HepG2 (cell line): ENCODE data around the gene ACP1. TPM values are rescaled to one million over a fixed set of nuclear protein-coding genes. Genes with fewer than 3 reads are reported as not detected.
A peak's percentile ranks its signal among the peaks of the same experiment; 100 is the strongest.

ENCODE experiments used
- EP300 ChIP-seq, 3 experiments: sonication (generic) in 1 of 3; formaldehyde crosslinking in 1 of 3; IDR thresholded peaks; 2 replicates each; pipeline versions ENCODE4 v1.5.1 to v1.6.1; 2011 to 2020; ENCODE audit warnings: low read depth in 2 of 3, low read length in 2 of 3, borderline replicate concordance in 1 of 3, improper control_type of control experiment in 1 of 3, mild to moderate bottlenecking in 1 of 3, missing genetic modification reagents in 1 of 3, moderate library complexity in 1 of 3
- GMEB1 ChIP-seq: sonication (generic); formaldehyde crosslinking; IDR thresholded peaks from 2 replicates; pipeline ENCODE4 v1.5.1; 2020; ENCODE audit warnings: missing genetic modification reagents, mild to moderate bottlenecking, borderline replicate concordance
- TFAP4 ChIP-seq: sonication (generic); IDR thresholded peaks from 2 replicates; pipeline ENCODE4 v1.6.1; 2016; ENCODE audit warnings: low read depth, borderline replicate concordance
- ZFP37 ChIP-seq: sonication (generic); formaldehyde crosslinking; IDR thresholded peaks from 2 replicates; pipeline ENCODE4 v1.4.0; 2020; ENCODE audit warnings: missing genetic modification reagents, borderline replicate concordance
- ZNF17 ChIP-seq: sonication (generic); formaldehyde crosslinking; IDR thresholded peaks from 2 replicates; pipeline ENCODE4 v1.5.0; 2020; ENCODE audit warnings: mild to moderate bottlenecking, missing genetic modification reagents
- ZNF232 ChIP-seq: sonication (generic); formaldehyde crosslinking; IDR thresholded peaks from 2 replicates; pipeline ENCODE4 v1.4.0; 2020; ENCODE audit warnings: missing genetic modification reagents, borderline replicate concordance
- ZNF318 ChIP-seq: sonication (generic); formaldehyde crosslinking; IDR thresholded peaks from 2 replicates; pipeline ENCODE4 v1.4.0; 2020; ENCODE audit warnings: mild to moderate bottlenecking, missing genetic modification reagents
- ZNF362 ChIP-seq: sonication (generic); formaldehyde crosslinking; IDR thresholded peaks from 2 replicates; pipeline ENCODE4 v1.4.0; 2020; ENCODE audit warnings: missing genetic modification reagents, mild to moderate bottlenecking, borderline replicate concordance
- ZNF546 ChIP-seq: sonication (generic); formaldehyde crosslinking; conservative IDR thresholded peaks from 2 replicates; pipeline ENCODE4 v1.8.1; 2023; ENCODE audit warnings: mild to moderate bottlenecking, missing genetic modification reagents
- polyA plus RNA-seq, 8 experiments: library from polyadenylated mRNA; depleted of rRNA in 3 of 8; stranded (reverse) in 7 of 8; unstranded in 1 of 8; fragments of >200 nt; fragmentation: Illumina TruSeq in 4 of 8; extraction: Trizol in 4 of 8; gene quantifications; 2 replicates each; pipeline versions ENCODE4 v1.2.1 to v1.2.3, GENCODE V29; 2011 to 2016; ENCODE audit warnings: low read depth in 4 of 8, missing spikeins in 1 of 8, mixed read lengths in 1 of 8; ENCODE audit not compliant: insufficient read depth in 1 of 8
- total RNA-seq, 5 experiments: library from RNA; depleted of rRNA; stranded (reverse); fragments of >200 nt; fragmentation: Illumina TruSeq; extraction: Trizol; gene quantifications; 2 replicates each; pipeline ENCODE4 v1.2.3, GENCODE V29; 2016; ENCODE audit warnings: low read depth in 1 of 5
- TF ChIP-seq, protein P1 (sequence below): sonication (generic); formaldehyde crosslinking; IDR thresholded peaks from 2 replicates; pipeline ENCODE4 v1.4.0; 2020; ENCODE audit warnings: missing genetic modification reagents

ACP1 gene
- total and polyA plus RNA-seq, 2 of the 13 experiments (the other 11 are each of a cell fraction or from before 2014, with no cell fraction given) = 246 to 348 TPM

DNA sequence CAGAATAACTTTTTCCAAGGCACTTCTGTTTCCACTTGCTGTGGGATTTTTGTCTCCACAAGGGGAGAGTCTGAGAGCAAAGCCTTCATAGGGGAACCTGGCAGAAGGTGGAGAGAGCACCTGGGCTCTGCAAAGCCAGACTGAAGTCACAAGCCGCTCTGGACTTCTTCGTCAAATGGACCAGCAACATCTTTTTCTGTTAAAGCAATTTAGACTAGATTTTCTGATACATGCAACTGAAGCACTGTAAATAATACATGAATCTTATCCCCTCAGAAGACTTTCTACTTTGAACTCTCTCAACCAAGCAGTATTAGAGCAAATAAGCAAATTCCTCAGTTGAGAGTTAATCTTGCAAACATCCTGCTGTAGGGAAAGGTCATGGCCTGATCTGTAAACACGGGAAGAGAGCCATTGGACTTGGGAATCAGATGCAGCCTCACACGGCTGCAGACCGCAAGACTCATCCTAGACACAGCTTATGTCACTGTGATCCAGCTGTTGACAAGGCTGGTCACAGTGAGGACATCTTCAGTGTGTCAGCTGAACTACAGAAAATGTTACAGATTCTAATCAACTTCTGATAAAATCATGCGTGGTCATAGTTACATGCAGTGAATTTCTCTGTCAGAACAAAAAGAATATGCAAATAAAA, 4.1 kb upstream of the ACP1 start (continued):
- peak; percentile 96 for TF ChIP-seq ZNF318
- peak; percentile 77; the same call in 1 of the 2 replicates for TF ChIP-seq GMEB1
- TF ChIP-seq ZNF17 (CRISPR knock-in tag) = no peak
- TF ChIP-seq EP300 (IDR thresholded peaks at IDR 0.05; ENCODE audit: low read depth in 2 of 2, low read length in 2 of 2) = peak; percentile 94 to 100
- TF ChIP-seq EP300 (CRISPR knock-in tag; IDR thresholded peaks at IDR 0.05; ENCODE audit: borderline replicate concordance) = peak; percentile 100
- peak; percentile 100 for TF ChIP-seq TFAP4
- TF ChIP-seq ZNF546 = no peak
- TF ChIP-seq ZFP37 (CRISPR knock-in tag) = 0 out of 2 replicates have a peak, but pooled peaks have one; percentile 42
- TF ChIP-seq, protein P1, sequence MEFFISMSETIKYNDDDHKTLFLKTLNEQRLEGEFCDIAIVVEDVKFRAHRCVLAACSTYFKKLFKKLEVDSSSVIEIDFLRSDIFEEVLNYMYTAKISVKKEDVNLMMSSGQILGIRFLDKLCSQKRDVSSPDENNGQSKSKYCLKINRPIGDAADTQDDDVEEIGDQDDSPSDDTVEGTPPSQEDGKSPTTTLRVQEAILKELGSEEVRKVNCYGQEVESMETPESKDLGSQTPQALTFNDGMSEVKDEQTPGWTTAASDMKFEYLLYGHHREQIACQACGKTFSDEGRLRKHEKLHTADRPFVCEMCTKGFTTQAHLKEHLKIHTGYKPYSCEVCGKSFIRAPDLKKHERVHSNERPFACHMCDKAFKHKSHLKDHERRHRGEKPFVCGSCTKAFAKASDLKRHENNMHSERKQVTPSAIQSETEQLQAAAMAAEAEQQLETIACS (CRISPR knock-in tag) = no peak
- peak; percentile 97 for TF ChIP-seq ZNF232 (CRISPR knock-in tag)
- TF ChIP-seq ZNF362 = no peak; the same call in 1 of the 2 replicates
